Body of pancreas (tissue), 4 donors: ENCODE data around the gene SORCS1. TPM values are rescaled to one million over a fixed set of nuclear protein-coding genes. Genes with fewer than 3 reads are reported as not detected.
A peak's percentile ranks its signal among the peaks of the same experiment; 100 is the strongest.

Experiments
- ATAC-seq: fragments of 150-250 bp; one replicate; pipeline ENCODE4 v1.9.1; 2016
- DNase-seq, 4 donors: peaks; one replicate each; pipeline ENCODE4 v3.0.0-alpha.2; 2019
- H3K27ac ChIP-seq, 4 donors: fragments of 200-600 bp; sonication (generic); 1 replicate in 3 of 4; 2 replicates in 1 of 4; pipeline versions ENCODE4 v1.5.1 to v1.6.1; 2016 to 2019; ENCODE audit warnings: mild to moderate bottlenecking in 1 of 4, mixed read lengths in 1 of 4, moderate library complexity in 1 of 4
- H3K27me3 ChIP-seq, 2 donors: fragments of 200-600 bp; sonication (generic); one replicate each; pipeline ENCODE4 v1.6.0; 2016; ENCODE audit warnings: mild to moderate bottlenecking in 1 of 2
- H3K36me3 ChIP-seq, 2 donors: fragments of 200-600 bp; sonication (generic); replicated peaks in 1 of 2; 2 replicates each; pipeline ENCODE4 v1.5.1; 2016; ENCODE audit warnings: low read depth in 2 of 2; ENCODE audit not compliant: insufficient read depth in 1 of 2
- H3K4me1 ChIP-seq: fragments of 200-600 bp; sonication (generic); one replicate; pipeline ENCODE4 v1.6.0; 2016
- H3K4me3 ChIP-seq, 2 donors: fragments of 200-600 bp; sonication (generic); 1 replicate in 1 of 2; 2 replicates in 1 of 2; pipeline ENCODE4 v1.5.1; 2016 to 2019
- H3K9me3 ChIP-seq, 3 donors: fragments of 200-600 bp; sonication (generic); 1 replicate in 2 of 3; 2 replicates in 1 of 3; pipeline ENCODE4 v1.5.1; 2016
- POLR2A ChIP-seq, 3 donors: fragments of 450-650 bp; IDR thresholded peaks; one replicate each; pipeline ENCODE4 v1.6.1; 2016; ENCODE audit warnings: antibody characterized with exemption in 3 of 3, mild to moderate bottlenecking in 2 of 3
- WGBS, 2 donors: methylation state at CpG; one replicate each; pipeline ENCODE4 v1.1.5; 2017; 5-methylcytosine and 5-hydroxymethylcytosine counted together
- intact Hi-C: fragments of 100-400 bp; cut with DNase I; formaldehyde crosslinking; loops from one replicate; pipeline ENCODE4 v1.15.1; 2023
- total RNA-seq, 2 donors: library from RNA; depleted of rRNA; stranded (reverse); fragments of >200 nt; gene quantifications; one replicate each; pipeline ENCODE4 v1.1.0, GENCODE V29; 2016
- TF ChIP-seq, protein P1 (sequence below), 7 experiments: fragments of 450-650 bp in 4 of 7; fragments of 200-600 bp in 3 of 7; sonication (generic) in 3 of 7; IDR thresholded peaks; one replicate each; pipeline ENCODE4 v1.5.1; 2016 to 2019; ENCODE audit warnings: antibody characterized with exemption in 7 of 7

Gene SORCS1
- total RNA-seq, 2 donors from 2014 or later, result 1.3 to 6.0 TPM

DNA sequence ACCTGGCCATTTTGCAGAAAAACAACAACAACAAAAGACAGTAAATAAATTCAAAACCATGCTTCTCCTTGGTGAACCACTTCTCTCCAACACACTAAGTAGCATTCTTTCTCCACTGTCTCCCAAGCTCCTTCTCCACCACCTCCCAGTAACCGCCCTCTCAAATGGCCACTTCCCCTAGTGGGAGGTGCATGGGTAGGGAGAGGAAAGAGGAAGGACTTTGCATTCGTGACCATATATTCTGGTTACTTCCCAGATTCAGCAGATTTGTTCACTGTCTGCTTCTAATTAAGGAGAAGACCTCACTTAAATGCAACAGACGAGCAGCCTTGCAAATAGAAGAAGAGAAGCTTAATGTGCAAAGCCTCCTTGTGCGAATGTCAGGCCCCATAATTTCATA, 166.8 kb downstream of the SORCS1 start:
- 48 to 60% methylated on average over 4 of the region's 4 CpGs for WGBS, 2 donors
- DNase-seq, result peak in 1 of 4 donors; percentile 29
- Histone ChIP-seq H3K9me3 (no peaks in the 10 kb centered on the region), H3K4me1 (no peaks in the 10 kb centered on the region), H3K27me3 (no peaks in the 10 kb centered on the region), H3K27ac (no peak overlapping the region), H3K36me3 (no peaks in the 10 kb centered on the region), H3K4me3 (no peak overlapping the region)
- intact Hi-C loops, result no loop called here
- TF ChIP-seq, protein P1, sequence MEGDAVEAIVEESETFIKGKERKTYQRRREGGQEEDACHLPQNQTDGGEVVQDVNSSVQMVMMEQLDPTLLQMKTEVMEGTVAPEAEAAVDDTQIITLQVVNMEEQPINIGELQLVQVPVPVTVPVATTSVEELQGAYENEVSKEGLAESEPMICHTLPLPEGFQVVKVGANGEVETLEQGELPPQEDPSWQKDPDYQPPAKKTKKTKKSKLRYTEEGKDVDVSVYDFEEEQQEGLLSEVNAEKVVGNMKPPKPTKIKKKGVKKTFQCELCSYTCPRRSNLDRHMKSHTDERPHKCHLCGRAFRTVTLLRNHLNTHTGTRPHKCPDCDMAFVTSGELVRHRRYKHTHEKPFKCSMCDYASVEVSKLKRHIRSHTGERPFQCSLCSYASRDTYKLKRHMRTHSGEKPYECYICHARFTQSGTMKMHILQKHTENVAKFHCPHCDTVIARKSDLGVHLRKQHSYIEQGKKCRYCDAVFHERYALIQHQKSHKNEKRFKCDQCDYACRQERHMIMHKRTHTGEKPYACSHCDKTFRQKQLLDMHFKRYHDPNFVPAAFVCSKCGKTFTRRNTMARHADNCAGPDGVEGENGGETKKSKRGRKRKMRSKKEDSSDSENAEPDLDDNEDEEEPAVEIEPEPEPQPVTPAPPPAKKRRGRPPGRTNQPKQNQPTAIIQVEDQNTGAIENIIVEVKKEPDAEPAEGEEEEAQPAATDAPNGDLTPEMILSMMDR (IDR thresholded peaks at IDR 0.05), result no peak
- TF ChIP-seq POLR2A (IDR thresholded peaks at IDR 0.05), result no peak
- ATAC-seq, result no peak

DNA sequence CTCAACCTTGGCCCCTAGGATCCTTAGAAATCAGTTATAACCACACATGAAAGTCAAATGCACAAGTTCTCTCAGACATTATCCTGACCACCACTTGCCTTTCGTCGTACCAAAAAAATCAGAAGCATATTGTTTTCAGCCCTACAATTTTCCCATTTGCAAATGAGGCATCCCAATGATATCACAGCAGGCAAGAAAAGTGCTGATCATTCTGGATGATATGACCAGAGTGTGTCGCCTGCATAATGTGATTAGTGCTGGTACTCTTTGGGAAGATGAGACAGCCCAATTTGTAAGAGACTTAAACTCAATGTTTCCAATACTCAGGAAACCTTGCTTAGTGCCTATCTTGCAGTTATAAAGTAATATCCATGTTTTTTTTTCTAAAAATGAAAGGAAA, 168.0 kb downstream of the SORCS1 start:
- Histone ChIP-seq H3K27ac (no peak overlapping the region), H3K4me1 (no peaks in the 10 kb centered on the region), H3K36me3 (no peaks in the 10 kb centered on the region), H3K4me3 (no peak overlapping the region), H3K27me3 (no peaks in the 10 kb centered on the region), H3K9me3 (no peaks in the 10 kb centered on the region)
- no peak for DNase-seq
- intact Hi-C loops, result no loop called here
- 66 to 73% methylated on average over 3 of the region's 3 CpGs for WGBS, 2 donors
- no peak for ATAC-seq
- TF ChIP-seq POLR2A (IDR thresholded peaks at IDR 0.05), result no peak
- TF ChIP-seq, protein P1 (IDR thresholded peaks at IDR 0.05), result no peak

DNA sequence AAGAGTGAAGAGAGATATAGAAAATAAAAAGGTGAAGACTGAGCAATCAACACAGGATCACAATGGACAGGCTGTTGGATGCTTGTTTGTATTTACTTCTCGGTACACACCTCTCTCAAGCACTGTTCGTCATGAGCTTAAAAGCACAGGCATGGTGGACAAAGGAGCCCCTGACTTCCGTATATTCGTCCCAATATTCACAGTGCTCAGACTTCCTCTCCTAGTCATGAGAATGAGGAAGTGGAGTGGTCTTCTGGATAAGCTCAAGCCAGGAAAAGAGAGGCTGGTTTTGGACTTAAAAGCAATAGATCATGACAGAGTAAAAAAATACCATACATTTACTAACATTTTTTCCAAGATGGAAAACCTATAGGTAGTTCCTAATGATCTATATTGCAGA, 172.5 kb downstream of the SORCS1 start:
- intact Hi-C loops, result no loop called here
- no peak for TF ChIP-seq POLR2A (IDR thresholded peaks at IDR 0.05)
- TF ChIP-seq, protein P1 (IDR thresholded peaks at IDR 0.05), result no peak
- ATAC-seq, result no peak

DNA sequence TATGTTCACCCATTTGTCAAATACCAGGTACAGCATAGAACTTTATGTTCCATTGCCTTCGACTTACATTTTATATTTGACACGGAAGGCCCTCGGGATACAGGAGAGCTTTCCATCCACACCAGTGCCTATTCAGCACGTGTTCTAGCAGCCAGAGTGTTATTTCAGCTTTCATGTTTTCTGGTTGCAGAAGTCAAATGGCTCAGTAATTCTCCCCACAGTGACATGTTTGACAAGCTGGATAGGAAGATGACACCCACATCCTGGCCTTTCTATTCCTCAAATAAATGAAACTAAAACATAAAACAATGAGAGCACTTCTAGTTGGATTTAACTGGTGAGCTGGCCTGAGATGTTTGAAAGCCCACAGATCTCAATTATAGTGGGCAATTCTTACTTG, 173.4 kb downstream of the SORCS1 start:
- no peak overlapping the region for H3K4me3 ChIP-seq
- WGBS, 2 donors, result 61 to 74% methylated on average over 4 of the region's 4 CpGs
- no peaks in the 10 kb centered on the region for H3K36me3 ChIP-seq
- no peak for ATAC-seq
- DNase-seq, result no peak
- no peaks in the 10 kb centered on the region for H3K4me1 ChIP-seq
- H3K27me3 ChIP-seq, result no peaks in the 10 kb centered on the region
- no peaks in the 10 kb centered on the region for H3K9me3 ChIP-seq
- intact Hi-C loops, result no loop called here
- TF ChIP-seq, protein P1 (IDR thresholded peaks at IDR 0.05), result no peak
- no peak for TF ChIP-seq POLR2A (IDR thresholded peaks at IDR 0.05)
- no peak overlapping the region for H3K27ac ChIP-seq

More for the DNA sequence above, 172.5 kb downstream of the SORCS1 start:
- no peak for DNase-seq
- no peaks in the 10 kb centered on the region for H3K9me3 ChIP-seq
- no peaks in the 10 kb centered on the region for H3K36me3 ChIP-seq
- H3K4me3 ChIP-seq, result no peak overlapping the region
- no peaks in the 10 kb centered on the region for H3K27me3 ChIP-seq
- H3K4me1 ChIP-seq, result no peaks in the 10 kb centered on the region
- no peak overlapping the region for H3K27ac ChIP-seq
- 52 to 61% methylated on average over 4 of the region's 4 CpGs for WGBS, 2 donors

DNA sequence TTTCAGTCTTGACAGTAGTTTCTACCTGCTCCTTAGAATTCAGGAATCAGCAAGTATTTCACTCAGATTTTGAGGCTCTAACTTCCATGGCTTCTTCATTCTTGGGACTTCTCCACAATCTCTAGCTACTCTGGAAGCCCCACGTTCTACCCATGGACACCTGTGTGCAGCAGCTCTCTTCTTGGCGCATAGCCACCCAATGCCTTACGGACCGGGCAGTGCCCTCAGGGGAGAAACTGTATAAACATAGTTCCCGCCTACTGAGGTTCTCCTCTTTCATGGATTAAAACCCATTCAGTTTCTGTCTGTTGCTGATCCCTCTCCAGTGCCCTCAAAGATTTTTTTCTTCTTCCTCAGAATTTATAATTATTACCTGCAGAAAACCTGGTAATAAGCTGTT, 177.1 kb downstream of the SORCS1 start:
- DNase-seq, result no peak
- H3K27ac ChIP-seq, result no peak overlapping the region
- H3K27me3 ChIP-seq, result no peaks in the 10 kb centered on the region
- 42 to 57% methylated on average over 5 of the region's 5 CpGs for WGBS, 2 donors
- TF ChIP-seq, protein P1 (IDR thresholded peaks at IDR 0.05), result no peak
- no peak for TF ChIP-seq POLR2A (IDR thresholded peaks at IDR 0.05)
- H3K4me3 ChIP-seq, result no peak overlapping the region
- H3K4me1 ChIP-seq, result no peaks in the 10 kb centered on the region
- H3K36me3 ChIP-seq, result no peaks in the 10 kb centered on the region
- intact Hi-C loops, result no loop called here
- ATAC-seq, result no peak
- no peaks in the 10 kb centered on the region for H3K9me3 ChIP-seq
